Bone marrow (tissue), 2 donors: Measurements from ENCODE around the gene NTN4.
"Not testable (repeated sequence)": the region's sequence is repeated elsewhere in the genome, so short reads cannot be mapped to it uniquely, and the experiment has no call there.

Experiments used
- DNase-seq, 2 donors: peaks; one replicate each; lab custom pipeline; 2025; lab: John Stamatoyannopoulos, UW

The NTN4 gene

DNA sequence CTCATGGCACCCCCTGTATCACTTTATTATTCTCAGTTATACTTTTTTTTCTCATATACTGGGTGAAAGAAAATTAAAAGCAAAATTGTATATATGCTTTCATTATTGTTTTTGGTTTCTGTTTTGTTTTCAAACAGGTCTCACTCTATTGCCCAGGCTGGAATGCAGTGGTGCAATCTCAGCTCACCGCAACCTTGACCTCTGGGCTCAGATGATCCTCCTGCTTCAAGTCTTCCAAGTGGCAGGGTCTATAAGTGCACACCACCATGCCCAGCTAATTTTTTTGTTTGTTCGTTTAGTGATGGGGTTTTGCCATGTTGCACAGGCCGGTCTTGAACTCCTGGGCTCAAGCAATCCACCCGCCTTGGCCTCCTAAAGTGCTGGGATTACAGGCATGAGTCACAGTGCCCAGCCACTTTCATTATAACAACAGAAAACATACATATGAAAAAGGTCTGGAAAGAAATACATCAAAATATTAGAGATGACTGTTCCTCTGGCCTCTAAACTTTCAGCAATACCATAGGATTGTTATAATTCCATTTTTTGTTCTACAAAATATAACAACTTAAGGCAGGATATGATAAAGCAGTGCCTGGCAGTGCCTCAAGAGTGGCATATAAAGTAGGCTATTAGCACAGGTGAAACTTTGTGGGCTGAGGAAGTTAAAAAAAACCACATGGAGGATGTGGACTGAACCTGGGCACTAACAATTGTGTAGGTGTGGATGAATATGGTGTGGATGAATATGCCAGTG lies 5.8 kb upstream of the NTN4 start:
- no peak for DNase-seq

DNA sequence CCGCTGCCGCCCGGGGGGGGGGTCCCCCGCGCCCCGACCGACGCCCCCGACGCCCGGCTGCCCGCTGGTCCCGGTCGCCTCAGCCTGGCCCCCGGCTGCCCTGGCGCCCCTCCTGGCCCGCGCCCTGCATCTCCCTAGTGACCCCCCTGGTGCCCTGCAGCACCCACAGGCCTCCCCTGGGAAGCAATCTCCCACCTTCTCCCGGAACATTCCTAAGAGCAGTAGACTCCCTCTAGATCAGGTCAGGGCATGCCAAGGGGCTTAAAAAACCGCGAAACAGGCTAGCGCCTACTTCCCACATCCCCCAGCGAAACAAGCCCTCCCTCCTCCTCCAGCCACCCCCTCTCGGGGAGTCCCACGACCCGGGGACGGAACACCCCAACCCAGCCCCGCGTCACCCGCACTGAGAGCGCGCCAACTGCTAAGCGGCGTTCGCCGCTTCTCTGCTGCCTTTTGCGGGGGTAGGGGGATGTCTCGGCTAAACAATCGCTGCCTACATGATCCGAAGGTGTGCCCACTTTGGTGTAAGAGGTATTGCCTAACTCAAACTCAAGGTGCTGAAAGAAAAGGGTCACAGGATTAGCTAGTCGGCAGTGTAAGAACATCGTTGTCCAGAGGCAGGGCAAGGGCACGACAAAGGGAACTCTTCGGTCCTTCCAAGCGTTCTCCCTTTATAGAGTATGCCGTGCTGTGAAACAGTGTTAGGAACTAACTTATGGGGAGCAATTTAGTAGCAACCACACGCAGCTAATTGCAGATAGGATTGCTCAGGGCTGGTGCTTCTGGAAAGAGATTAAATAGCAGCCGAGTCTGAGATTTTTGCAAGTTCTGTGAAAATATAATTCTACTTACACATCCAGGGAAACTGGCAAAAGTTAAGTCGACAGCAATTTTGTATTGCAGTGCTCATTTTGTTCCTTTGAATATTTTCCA lies 619 bp upstream of the NTN4 start:
- no peak for DNase-seq

GRCh38 chr12:95789126-95790032 lies 1.2 kb downstream of the NTN4 start:
- no peak for DNase-seq

GRCh38 chr12:95788637-95789036 lies 1.9 kb downstream of the NTN4 start:
- no peak for DNase-seq

- DNase-seq = no peak
Measured at GRCh38 chr12:95787274-95787818, 3.2 kb downstream of the NTN4 start.

DNA sequence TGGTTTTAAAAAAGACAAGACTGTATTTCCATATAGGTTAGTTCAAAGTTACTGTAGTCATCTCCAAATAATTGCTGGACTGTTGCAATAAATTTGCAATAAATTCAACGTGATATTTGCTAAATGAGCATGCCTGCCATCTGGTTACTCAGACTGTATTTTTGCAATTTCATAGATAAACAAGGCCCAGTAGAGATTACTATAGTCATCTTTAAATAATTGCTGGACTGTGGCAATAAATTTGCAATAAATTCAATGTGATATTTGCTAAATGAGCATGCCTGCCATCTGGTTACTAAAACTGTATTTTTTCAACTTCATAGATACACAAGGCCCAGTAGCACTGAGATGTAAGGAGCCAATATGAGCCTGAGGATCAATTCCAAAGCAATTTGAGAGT lies 5.6 kb downstream of the NTN4 start:
- DNase-seq = no peak

DNA sequence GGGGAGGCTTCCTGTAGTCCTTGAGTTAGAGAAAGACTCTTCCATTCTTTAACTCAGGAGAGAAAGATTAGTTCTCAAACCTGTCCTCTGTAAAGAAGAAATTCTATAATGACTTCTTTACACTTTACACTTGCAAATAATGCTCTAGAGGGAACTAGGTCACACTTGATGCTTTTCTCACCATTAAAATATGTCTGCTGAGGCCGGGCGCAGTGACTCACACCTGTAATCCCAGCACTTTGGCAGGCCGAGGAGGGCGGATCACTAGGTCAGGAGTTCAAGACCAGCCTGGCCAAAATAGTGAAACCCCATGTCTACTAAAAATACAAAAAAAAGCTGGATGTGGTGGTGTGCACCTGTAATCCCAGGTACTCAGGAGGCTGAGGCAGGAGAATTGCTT lies 6.3 kb downstream of the NTN4 start:
- no peak for DNase-seq

GRCh38 chr12:95775466-95775865 lies 15.1 kb downstream of the NTN4 start:
- DNase-seq = not testable (repeated sequence)

DNA sequence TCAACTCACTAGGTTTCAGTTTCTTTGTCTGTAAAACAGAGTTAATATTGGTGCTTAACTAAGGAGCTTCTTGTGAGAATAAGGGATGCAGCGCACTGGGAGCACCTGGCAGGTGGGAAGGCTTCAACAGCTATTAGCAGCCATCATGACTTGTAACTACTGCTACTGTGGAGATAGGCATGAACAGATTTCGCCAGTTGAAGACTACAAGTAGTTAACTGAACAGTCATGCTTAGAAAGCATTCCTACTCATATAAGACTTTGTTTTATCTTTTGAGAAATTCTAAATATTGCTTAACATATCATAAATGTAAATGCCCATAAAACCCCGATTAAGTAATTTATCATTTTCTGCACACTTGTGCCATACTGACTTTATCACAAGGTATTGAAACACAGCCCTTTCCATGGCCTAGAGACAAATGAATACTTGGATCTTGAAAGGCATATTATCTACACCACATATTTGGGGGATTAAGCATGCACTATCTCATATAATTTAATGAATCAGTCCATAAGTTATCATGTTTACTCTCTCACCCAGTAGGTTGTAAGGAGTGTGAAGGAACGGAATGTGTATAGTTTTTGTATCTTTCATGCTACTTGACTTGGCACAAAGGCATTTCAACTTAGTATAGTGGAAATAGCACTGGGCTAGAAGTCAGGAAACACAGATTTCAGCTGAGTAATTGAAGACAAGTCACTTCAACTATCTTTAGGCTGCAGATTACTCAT lies 16.1 kb downstream of the NTN4 start:
- no peak for DNase-seq

- DNase-seq = no peak
Measured at GRCh38 chr12:95773320-95773719, 17.2 kb downstream of the NTN4 start.

- DNase-seq = no peak
Measured at GRCh38 chr12:95767703-95768102, 22.9 kb downstream of the NTN4 start.

DNA sequence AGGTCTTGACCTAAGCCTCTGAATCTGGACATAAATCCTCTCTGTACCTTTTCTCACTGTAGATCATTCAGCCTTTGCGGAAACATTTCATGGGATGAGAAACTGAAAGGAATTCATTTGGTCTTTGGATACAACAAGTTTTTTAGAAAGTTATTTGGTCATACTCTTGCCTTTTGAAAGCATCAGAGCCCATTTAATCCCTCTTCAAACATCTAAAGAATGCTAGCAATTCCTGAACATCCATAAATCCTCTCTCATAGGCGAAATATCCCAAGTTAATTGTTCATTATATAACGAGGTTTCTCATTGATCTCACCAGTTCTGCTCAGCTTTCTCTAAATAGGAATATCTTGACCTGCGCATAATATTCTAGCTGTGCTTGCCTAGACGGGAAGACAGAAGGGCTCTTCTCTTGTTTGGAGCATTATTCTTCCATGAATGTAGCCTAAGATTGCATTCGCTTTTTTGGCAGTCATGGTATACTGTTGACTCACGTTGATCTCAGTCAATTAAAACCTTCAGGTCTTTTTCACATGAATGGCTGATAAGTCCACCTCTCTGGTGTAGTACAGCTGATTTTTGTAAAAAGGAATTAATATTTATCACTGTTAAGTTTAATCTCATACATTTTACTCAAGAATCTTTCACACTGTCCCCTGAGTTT lies 24.1 kb downstream of the NTN4 start:
- DNase-seq = no peak

GRCh38 chr12:95764848-95765247 lies 25.7 kb downstream of the NTN4 start:
- DNase-seq = no peak

DNA sequence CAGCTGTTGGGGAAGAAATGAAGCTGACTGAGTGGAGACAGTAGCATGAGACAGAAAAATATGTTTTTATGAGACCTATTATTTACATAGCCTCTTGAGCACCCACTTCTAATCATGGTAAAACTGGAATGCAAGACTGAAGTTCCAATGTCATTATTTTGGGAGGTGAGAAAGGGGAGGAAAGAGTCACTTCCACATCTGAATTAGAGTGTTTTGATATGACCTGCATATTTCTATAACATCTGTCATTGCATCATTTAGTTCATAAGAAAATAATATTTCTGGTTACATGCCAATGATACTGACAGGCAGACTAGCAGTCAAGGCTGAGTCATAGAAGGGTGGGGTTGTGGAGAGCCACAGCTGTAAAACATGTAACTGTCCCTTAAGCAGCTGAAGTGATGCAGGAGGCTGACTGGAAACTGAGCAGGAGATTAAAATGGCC lies 26.7 kb downstream of the NTN4 start:
- no peak for DNase-seq

GRCh38 chr12:95762123-95762785 lies 28.3 kb downstream of the NTN4 start:
- DNase-seq = no peak

- no peak for DNase-seq
Measured at GRCh38 chr12:95760371-95760770, 30.2 kb downstream of the NTN4 start.

DNA sequence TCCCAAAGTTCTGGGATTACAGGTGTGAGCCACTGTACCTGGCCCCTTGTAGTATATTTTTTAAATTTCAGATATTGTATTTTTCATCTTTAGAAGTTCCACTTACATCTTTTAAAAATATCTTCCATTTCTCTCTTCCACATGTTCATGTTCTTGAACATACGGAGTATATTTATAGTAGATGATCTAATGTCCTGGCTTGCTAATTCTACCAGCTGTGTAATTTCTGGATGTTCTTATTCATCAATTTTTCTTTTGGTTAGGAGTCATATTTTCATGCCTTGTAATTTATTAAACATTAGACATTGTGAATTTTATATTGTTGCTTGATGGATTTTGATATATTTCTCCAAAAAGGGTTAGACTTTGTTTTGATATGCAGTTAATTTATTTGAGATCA lies 30.8 kb downstream of the NTN4 start:
- no peak for DNase-seq

DNA sequence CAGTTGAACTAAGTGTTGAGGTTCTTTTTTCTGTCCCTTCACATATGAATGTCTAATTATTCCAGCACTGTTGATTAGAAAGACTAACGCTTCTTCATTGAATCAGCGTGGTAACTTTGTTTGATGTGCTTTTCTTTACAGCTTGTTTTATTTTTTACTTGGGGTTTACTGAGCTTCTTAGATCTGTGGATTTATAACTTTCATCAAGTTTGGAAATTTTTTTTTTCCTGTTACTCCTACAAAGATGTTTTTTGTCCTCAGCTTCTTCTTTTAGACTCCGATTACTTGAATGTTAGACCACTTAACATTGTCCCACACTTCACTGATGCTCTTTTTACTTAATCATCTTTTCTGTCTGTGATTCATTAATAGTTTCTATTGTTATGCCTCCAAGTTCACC lies 31.5 kb downstream of the NTN4 start:
- DNase-seq = no peak

DNA sequence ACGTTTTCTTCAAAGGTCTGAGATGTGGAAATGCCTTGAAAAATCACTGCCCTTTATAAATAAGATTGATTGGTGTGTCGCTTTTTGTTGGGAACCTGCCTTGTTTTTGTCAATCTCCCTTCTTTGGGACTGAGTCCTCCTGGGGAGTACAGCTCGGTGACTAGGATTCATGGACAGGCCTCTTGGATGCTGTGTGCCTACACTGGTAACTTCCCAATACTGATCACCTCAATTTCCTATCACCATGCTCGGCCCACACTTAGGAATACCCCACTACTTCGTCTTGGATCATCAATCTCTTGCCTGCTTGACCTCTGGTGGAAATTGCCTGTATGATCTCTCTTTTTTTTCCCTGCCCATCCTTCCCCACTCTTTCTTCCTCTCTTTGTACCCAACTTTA lies 34.2 kb downstream of the NTN4 start:
- no peak for DNase-seq

DNA sequence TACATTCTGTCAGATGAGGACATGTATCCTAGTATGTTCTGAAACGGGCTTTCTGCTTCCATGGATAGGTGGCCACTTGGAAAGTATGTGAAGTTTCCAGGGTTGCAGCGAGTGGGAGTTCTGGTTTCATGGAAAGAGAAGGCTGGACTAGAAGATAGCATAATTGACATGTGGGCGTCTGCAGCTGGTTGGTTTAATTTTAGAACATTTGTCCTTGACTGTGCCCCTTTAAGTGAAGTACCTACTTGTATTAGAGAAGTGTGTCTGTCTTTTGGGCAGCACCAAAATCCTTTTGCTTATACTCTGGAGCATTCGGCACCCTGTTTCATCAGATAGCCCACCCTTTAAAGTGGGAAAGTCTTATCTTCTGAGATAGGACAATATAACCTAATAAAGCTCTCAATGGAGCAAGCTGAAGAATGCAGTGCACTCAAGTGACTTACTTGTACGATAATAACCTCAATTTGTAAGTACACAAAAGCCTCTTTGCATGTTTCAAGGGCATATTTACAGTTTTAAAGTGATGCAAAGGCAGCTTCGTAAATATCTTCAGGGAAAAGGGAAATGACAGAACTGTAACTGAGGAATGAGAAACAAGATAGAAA lies 35.2 kb downstream of the NTN4 start:
- DNase-seq = no peak
